HepG2 (cell line): ENCODE results near the gene CROCC. TPM values are rescaled to one million over a fixed set of nuclear protein-coding genes. Genes with fewer than 3 reads are reported as not detected.
A peak's percentile ranks its signal among the peaks of the same experiment; 100 is the strongest.
"Not testable (repeated sequence)": the region's sequence is repeated elsewhere in the genome, so short reads cannot be mapped to it uniquely, and the experiment has no call there.

ENCODE experiments used
- ATAC-seq: fragments of 200-7000 bp; cut with Tn5 transposase; 3 replicates; pipeline ENCODE4 v1.9.1; 2020; ENCODE audit warnings: mild to moderate bottlenecking, moderate library complexity
- BruUV-seq: library from RNA; stranded (reverse); fragments of 400-500 nt; replicated peaks from 2 replicates; lab custom pipeline; 2021; lab: Mats Ljungman, UMichigan
- CTCF ChIA-PET: fragments of 300-600 bp; formaldehyde crosslinking; extraction: SDS; loops from one replicate; lab custom pipeline; 2021; ENCODE audit warnings: low total read pairs, inconsistent platforms, low intra/inter-chr PET ratio; lab: Yijun Ruan, JAX
- POLR2A ChIA-PET: fragments of 350-600 bp; sonication (Branson Sonifier 250); formaldehyde crosslinking; loops from one replicate; lab custom pipeline; 2020; ENCODE audit warnings: antibody characterized with exemption, inconsistent platforms; lab: Yijun Ruan, JAX
- DNase-seq: peaks from one replicate; pipeline ENCODE4 v3.0.0-alpha.2; 2015; ENCODE audit warnings: low spot score
- FAIRE-seq: peaks from 3 replicates; lab custom pipeline; 2011; peaks lifted over from hg19 to GRCh38; lab: Jason Lieb, UNC
- H2AFZ ChIP-seq: one replicate; pipeline ENCODE4 v1.6.1; 2011; ENCODE audit warnings: low read length, inconsistent platforms
- H3K27ac ChIP-seq: fragments of 300-600 bp; 3 replicates; pipeline ENCODE4 v1.8.0; 2011; ENCODE audit warnings: mixed run types, mild to moderate bottlenecking, mixed read lengths, low read length, inconsistent platforms; ENCODE audit not compliant: insufficient read depth; ENCODE audit errors: extremely low read length
- H3K27me3 ChIP-seq, 2 experiments: fragments of 200-600 bp in 1 of 2; 2 replicates in 1 of 2; 3 replicates in 1 of 2; pipeline versions ENCODE4 v1.6.0 to v1.8.0; 2011; ENCODE audit warnings: low read length in 2 of 2, mild to moderate bottlenecking in 2 of 2, moderate library complexity in 2 of 2, inconsistent platforms in 1 of 2; ENCODE audit not compliant: insufficient read depth in 2 of 2, control insufficient read depth in 1 of 2
- H3K36me3 ChIP-seq, 2 experiments: fragments of 200-600 bp in 1 of 2; replicated peaks in 1 of 2; 2 replicates in 1 of 2; 3 replicates in 1 of 2; pipeline versions ENCODE4 v1.5.1 to v1.8.0; 2011; ENCODE audit warnings: low read length in 2 of 2, inconsistent platforms in 1 of 2; ENCODE audit not compliant: insufficient read depth in 2 of 2, control insufficient read depth in 1 of 2
- H3K4me1 ChIP-seq: 2 replicates; pipeline ENCODE4 v1.5.1; 2012; ENCODE audit warnings: low read length, inconsistent platforms; ENCODE audit not compliant: insufficient read depth
- H3K4me2 ChIP-seq: 2 replicates; pipeline ENCODE4 v1.6.0; 2011; ENCODE audit warnings: low read depth, low read length, inconsistent platforms
- H3K4me3 ChIP-seq, 3 experiments: fragments of 200-600 bp in 1 of 3; sonication (generic), shearing (Covaris generic) in 1 of 3; replicated peaks in 1 of 3; 2 replicates each; pipeline ENCODE4 v1.5.1; 2011 to 2016; ENCODE audit warnings: low read length in 3 of 3, inconsistent platforms in 2 of 3, low read depth in 2 of 3, mild to moderate bottlenecking in 2 of 3, control low read depth in 1 of 3, mixed read lengths in 1 of 3; ENCODE audit not compliant: insufficient read depth in 1 of 3
- H3K79me2 ChIP-seq: one replicate; pipeline ENCODE4 v1.6.1; 2011; ENCODE audit warnings: low read length, inconsistent platforms; ENCODE audit not compliant: insufficient read depth
- H3K9ac ChIP-seq: 2 replicates; pipeline ENCODE4 v1.6.0; 2011; ENCODE audit warnings: mild to moderate bottlenecking, low read depth, low read length, inconsistent platforms; ENCODE audit not compliant: insufficient read depth
- H3K9me3 ChIP-seq: 2 replicates; pipeline ENCODE4 v1.5.1; 2012; ENCODE audit warnings: mild to moderate bottlenecking, low read length
- H4K20me1 ChIP-seq: 2 replicates; pipeline ENCODE4 v1.6.0; 2011; ENCODE audit warnings: inconsistent platforms, mild to moderate bottlenecking, low read length, moderate library complexity; ENCODE audit not compliant: insufficient read depth
- DNMT1 ChIP-seq: sonication (generic); formaldehyde crosslinking; IDR thresholded peaks from 2 replicates; pipeline ENCODE4 v1.5.1; 2020; ENCODE audit warnings: mild to moderate bottlenecking, missing genetic modification reagents
- GABPA ChIP-seq, 2 experiments: IDR thresholded peaks; 2 replicates each; pipeline ENCODE4 v1.6.1; 2011 to 2016; ENCODE audit warnings: low read depth in 2 of 2, low read length in 1 of 2, missing biosample characterization in 1 of 2, missing genetic modification characterization in 1 of 2
- NONO ChIP-seq, 2 experiments: fragments of 450-650 bp in 1 of 2; sonication (generic) in 1 of 2; formaldehyde crosslinking in 1 of 2; IDR thresholded peaks in 1 of 2; conservative IDR thresholded peaks in 1 of 2; 2 replicates each; pipeline versions ENCODE4 v1.6.1 to v1.8.0; 2017 to 2022; ENCODE audit warnings: mild to moderate bottlenecking in 1 of 2, missing genetic modification reagents in 1 of 2, moderate library complexity in 1 of 2
- ONECUT2 ChIP-seq: sonication (generic); formaldehyde crosslinking; IDR thresholded peaks from 2 replicates; pipeline ENCODE4 v1.4.0; 2020; ENCODE audit warnings: missing genetic modification reagents
- SATB2 ChIP-seq: sonication (generic); formaldehyde crosslinking; IDR thresholded peaks from 2 replicates; pipeline ENCODE4 v1.5.0; 2020; ENCODE audit warnings: missing genetic modification reagents
- SIN3A ChIP-seq: IDR thresholded peaks from 2 replicates; pipeline ENCODE4 v1.6.1; 2011; ENCODE audit warnings: low read depth, mild to moderate bottlenecking, control low read depth, low read length, borderline replicate concordance
- USF2 ChIP-seq, 2 experiments: sonication (generic) in 1 of 2; formaldehyde crosslinking in 1 of 2; IDR thresholded peaks; 2 replicates each; pipeline versions ENCODE4 v1.5.1 to v1.6.1; 2011 to 2020; ENCODE audit warnings: borderline replicate concordance in 1 of 2, low read depth in 1 of 2, low read length in 1 of 2, mild to moderate bottlenecking in 1 of 2, missing genetic modification reagents in 1 of 2, moderate library complexity in 1 of 2
- ZFP36L2 ChIP-seq: sonication (generic); formaldehyde crosslinking; IDR thresholded peaks from 2 replicates; pipeline ENCODE4 v1.4.0; 2020; ENCODE audit warnings: missing genetic modification reagents
- ZFP62 ChIP-seq: sonication (generic); formaldehyde crosslinking; IDR thresholded peaks from 2 replicates; pipeline ENCODE4 v1.4.0; 2020; ENCODE audit warnings: missing genetic modification reagents
- ZNF124 ChIP-seq: sonication (generic); formaldehyde crosslinking; IDR thresholded peaks from 2 replicates; pipeline ENCODE4 v1.4.0; 2020; ENCODE audit warnings: missing genetic modification reagents
- WGBS: methylation state at CpG from one replicate; pipeline ENCODE4 v1.1.6; 2017; ENCODE audit warnings: low lambda C conversion rate; 5-methylcytosine and 5-hydroxymethylcytosine counted together
- in situ Hi-C: cut with HindIII; loops from 2 replicates; pipeline ENCODE4 v1.10.0; 2017; ENCODE audit warnings: low pct_unique_long_range_greater_than_20kb; ENCODE audit not compliant: extremely low pct_ligation_motif_present
- intact Hi-C: fragments of 100-400 bp; cut with micrococcal nuclease; formaldehyde crosslinking; loops from one replicate; pipeline ENCODE4 v1.10.0; 2022; ENCODE audit not compliant: unreplicated experiment
- polyA plus RNA-seq, 8 experiments: library from polyadenylated mRNA; depleted of rRNA in 3 of 8; stranded (reverse) in 7 of 8; unstranded in 1 of 8; fragments of >200 nt; fragmentation: Illumina TruSeq in 4 of 8; extraction: Trizol in 4 of 8; gene quantifications; 2 replicates each; pipeline versions ENCODE4 v1.2.1 to v1.2.3, GENCODE V29; 2011 to 2016; ENCODE audit warnings: low read depth in 4 of 8, missing spikeins in 1 of 8, mixed read lengths in 1 of 8; ENCODE audit not compliant: insufficient read depth in 1 of 8
- total RNA-seq, 5 experiments: library from RNA; depleted of rRNA; stranded (reverse); fragments of >200 nt; fragmentation: Illumina TruSeq; extraction: Trizol; gene quantifications; 2 replicates each; pipeline ENCODE4 v1.2.3, GENCODE V29; 2016; ENCODE audit warnings: low read depth in 1 of 5

Gene CROCC
- total and polyA plus RNA-seq, 2 of the 13 experiments (the other 11 are each of a cell fraction or from before 2014, with no cell fraction given): 7.8 to 15.5 TPM

- no peak for TF ChIP-seq USF2 (IDR thresholded peaks at IDR 0.05; ENCODE audit: low read depth, low read length)
- no peak for TF ChIP-seq USF2 (CRISPR knock-in tag; IDR thresholded peaks at IDR 0.05; ENCODE audit: borderline replicate concordance)
- TF ChIP-seq ZFP62: no peak
- no peak for TF ChIP-seq DNMT1 (CRISPR knock-in tag)
- no peak for TF ChIP-seq ONECUT2 (CRISPR knock-in tag)
- no peak for TF ChIP-seq SIN3A
- no peak for TF ChIP-seq ZFP36L2 (CRISPR knock-in tag)
- TF ChIP-seq GABPA (IDR thresholded peaks at IDR 0.05; ENCODE audit: low read depth, low read length): no peak
- no peak for TF ChIP-seq GABPA (CRISPR knock-in tag; IDR thresholded peaks at IDR 0.05; ENCODE audit: low read depth)
- no peak for TF ChIP-seq SATB2
- no peak for TF ChIP-seq NONO (IDR thresholded peaks at IDR 0.05)
- no peak for TF ChIP-seq NONO (CRISPR knock-in tag; conservative IDR thresholded peaks at IDR 0.05)
- TF ChIP-seq ZNF124 (CRISPR knock-in tag): no peak
Measured at GRCh38 chr1:16944038-16944437, 22.3 kb downstream of the CROCC start (continued).

DNA sequence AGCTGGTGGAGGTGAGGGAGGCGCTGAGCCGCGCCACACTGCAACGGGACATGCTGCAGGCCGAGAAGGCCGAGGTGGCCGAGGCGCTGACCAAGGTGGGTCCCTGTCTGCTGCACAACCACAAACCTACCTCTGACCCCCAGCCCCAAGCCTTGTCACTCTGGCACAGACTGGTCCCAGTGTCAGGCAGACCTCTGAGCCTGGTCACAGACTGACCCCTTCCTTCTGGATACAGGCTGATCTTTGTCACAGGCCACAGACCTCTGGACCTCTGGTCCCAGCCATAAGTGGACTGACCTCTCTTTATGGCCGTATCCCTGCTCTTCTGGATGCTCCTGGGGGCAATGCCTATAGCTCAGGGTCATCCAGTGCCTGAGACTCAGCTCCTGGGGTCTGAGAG lies 23.8 kb downstream of the CROCC start:
- H4K20me1 ChIP-seq, H3K4me3 ChIP-seq, FAIRE-seq, H3K9ac ChIP-seq, DNase-seq, BruUV-seq, H3K4me1 ChIP-seq, H3K36me3 ChIP-seq, H3K79me2 ChIP-seq, H3K27ac ChIP-seq, in situ Hi-C loops, H2AFZ ChIP-seq, POLR2A ChIA-PET, H3K9me3 ChIP-seq, intact Hi-C loops, CTCF ChIA-PET, H3K27me3 ChIP-seq, H3K4me2 ChIP-seq: not testable (repeated sequence)
- no CpG with 5 or more reads among the region's 9 CpGs for WGBS
- peak; percentile 60 for ATAC-seq

GRCh38 chr1:16946185-16946584 lies 24.5 kb downstream of the CROCC start:
- ATAC-seq, in situ Hi-C loops, POLR2A ChIA-PET, H3K27me3 ChIP-seq, H3K4me2 ChIP-seq, BruUV-seq, H3K9ac ChIP-seq, CTCF ChIA-PET, DNase-seq, H3K79me2 ChIP-seq, H3K9me3 ChIP-seq, H3K27ac ChIP-seq, intact Hi-C loops, H3K4me1 ChIP-seq, FAIRE-seq, H4K20me1 ChIP-seq, H2AFZ ChIP-seq, H3K36me3 ChIP-seq, H3K4me3 ChIP-seq: not testable (repeated sequence)
- WGBS: 74% methylated on average over 13 of the region's 13 CpGs
